Activated T-helper 1 cell treated with anti-CD3 and anti-CD28 coated beads, Interleukin-2, amount 50 U/mL, for 16 hours (primary cell): ENCODE data around the gene DDN.
A peak's percentile ranks its signal among the peaks of the same experiment; 100 is the strongest.

ENCODE experiments used
- DNase-seq, 2 donors: peaks; one replicate each; pipeline ENCODE4 v3.0.0-alpha.2; 2020; ENCODE audit warnings: low read depth in 1 of 2, low spot score in 1 of 2

DDN gene

GRCh38 chr12:48982397-48983080, 16.6 kb downstream of the DDN start:
- DNase-seq, result no peak

DNA sequence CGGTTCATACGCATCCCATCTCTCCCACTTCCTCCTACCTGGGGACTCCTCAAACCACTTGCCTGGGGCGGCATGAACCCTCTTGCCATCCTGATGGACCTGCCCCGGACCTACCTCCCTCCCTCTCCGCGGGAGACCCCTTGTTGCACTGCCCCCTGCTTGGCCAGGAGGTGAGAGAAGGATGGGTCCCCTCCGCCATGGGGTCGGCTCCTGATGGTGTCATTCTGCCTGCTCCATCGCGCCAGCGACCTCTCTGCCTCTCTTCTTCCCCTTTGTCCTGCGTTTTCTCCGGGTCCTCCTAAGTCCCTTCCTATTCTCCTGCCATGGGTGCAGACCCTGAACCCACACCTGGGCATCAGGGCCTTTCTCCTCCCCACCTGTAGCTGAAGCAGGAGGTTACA, 17.4 kb downstream of the DDN start:
- no peak for DNase-seq

DNA sequence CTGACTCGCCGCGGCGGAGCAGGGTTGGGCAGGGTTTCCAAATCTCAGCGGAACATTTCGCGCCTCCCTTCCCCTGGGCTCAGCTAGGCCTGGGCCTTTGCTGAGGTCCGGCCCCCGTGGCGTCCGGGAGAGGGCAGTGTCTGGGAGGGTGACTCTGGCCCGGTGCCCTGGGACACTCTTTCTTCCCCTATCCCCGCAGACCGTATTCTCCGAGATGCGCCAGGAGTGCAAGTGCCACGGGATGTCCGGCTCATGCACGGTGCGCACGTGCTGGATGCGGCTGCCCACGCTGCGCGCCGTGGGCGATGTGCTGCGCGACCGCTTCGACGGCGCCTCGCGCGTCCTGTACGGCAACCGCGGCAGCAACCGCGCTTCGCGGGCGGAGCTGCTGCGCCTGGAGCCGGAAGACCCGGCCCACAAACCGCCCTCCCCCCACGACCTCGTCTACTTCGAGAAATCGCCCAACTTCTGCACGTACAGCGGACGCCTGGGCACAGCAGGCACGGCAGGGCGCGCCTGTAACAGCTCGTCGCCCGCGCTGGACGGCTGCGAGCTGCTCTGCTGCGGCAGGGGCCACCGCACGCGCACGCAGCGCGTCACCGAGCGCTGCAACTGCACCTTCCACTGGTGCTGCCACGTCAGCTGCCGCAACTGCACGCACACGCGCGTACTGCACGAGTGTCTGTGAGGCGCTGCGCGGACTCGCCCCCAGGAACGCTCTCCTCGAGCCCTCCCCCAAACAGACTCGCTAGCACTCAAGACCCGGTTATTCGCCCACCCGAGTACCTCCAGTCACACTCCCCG, 18.0 kb downstream of the DDN start:
- DNase-seq, result no peak

GRCh38 chr12:48980389-48980952, 18.7 kb downstream of the DDN start:
- DNase-seq, result no peak

DNA sequence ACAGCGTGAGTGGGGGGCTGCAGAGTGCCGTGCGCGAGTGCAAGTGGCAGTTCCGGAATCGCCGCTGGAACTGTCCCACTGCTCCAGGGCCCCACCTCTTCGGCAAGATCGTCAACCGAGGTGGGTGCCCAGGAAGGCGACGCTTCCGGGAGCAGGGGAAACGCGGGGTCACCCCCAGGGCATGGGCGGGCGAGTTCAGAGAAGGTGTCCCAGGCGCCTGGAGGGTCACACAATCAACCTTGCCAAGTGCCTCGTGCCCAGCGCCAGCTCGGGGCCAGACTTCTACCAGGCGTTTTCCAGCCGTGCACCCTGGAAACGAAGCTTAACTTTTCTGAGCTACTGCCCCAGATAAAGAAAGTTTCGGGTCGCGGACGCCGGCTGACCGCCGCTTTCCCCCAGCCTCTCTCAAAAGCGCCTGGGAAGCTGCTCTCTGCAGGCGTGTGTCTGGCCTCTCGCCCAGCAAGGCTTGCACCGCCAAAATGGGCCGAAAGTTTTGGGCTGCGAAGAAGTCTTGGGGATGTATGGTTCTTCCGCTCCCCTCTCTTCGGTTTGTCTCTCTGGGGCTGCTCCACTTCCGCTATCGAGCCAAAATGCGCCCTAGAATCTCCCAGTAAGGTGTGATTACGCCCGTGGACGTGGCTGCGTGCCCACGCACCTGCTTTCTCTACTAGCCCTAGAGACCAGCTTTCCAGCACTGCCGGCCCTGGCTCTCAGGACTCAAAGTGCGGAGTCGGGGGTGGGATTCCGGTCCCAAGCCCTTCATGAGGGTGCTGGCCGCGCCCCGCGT, 19.4 kb downstream of the DDN start:
- no peak for DNase-seq

DNA sequence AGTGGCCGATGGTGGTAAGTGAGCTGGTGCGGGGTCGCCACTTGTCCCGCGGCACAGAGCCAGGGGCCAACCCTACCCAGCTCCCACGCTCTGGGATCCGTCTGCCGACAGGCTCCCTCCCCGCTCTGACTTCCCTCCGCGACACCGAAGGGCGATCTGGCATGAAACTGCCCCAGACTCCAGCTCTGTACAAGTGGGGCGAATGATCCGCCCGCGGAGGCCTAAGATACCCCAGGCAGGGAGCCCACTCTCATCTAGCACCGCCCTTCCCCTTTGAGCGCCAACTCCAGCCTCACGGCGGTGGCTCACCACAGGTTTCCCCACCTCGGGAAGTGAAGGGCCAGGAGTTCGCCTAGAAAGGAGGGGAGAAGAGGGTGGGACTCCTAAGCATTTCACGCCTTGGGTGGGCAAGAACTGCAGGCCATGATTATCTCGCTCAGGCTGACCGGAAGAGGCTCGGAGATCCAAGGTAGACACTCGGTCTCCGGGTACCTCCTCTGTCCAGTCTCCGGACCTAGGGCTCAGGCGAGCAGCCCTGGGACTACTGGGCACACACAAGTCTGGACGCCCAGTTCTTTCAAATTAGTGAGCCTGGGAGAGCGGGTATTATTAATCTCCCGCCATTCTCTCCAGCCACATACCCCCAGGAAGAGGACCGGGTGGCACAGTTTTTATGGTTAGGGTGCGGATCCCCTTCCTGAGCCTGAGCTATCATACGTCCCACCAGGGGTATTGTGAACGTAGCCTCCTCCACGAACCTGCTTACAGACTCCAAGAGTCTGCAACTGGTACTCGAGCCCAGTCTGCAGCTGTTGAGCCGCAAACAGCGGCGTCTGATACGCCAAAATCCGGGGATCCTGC, 20.2 kb downstream of the DDN start:
- DNase-seq, result no peak

DNA sequence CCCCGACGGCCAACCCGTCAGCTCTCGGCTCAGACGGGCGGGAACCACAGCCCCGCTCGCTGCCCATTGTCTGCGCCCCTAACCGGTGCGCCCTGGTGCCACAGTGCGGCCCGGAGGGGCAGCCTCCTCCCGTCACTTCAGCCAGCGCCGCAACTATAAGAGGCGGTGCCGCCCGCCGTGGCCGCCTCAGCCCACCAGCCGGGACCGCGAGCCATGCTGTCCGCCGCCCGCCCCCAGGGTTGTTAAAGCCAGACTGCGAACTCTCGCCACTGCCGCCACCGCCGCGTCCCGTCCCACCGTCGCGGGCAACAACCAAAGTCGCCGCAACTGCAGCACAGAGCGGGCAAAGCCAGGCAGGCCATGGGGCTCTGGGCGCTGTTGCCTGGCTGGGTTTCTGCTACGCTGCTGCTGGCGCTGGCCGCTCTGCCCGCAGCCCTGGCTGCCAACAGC, 20.9 kb downstream of the DDN start, which contains the start of gene WNT1:
TSS of gene WNT1 (plus strand) at position 32 of the 450 bp plus-strand sequence. CDS start at position 361, 329 bp downstream.
- DNase-seq, result no peak

GRCh38 chr12:48977290-48978281, 21.6 kb downstream of the DDN start:
- DNase-seq, result peak; percentile 69 to 76

DNA sequence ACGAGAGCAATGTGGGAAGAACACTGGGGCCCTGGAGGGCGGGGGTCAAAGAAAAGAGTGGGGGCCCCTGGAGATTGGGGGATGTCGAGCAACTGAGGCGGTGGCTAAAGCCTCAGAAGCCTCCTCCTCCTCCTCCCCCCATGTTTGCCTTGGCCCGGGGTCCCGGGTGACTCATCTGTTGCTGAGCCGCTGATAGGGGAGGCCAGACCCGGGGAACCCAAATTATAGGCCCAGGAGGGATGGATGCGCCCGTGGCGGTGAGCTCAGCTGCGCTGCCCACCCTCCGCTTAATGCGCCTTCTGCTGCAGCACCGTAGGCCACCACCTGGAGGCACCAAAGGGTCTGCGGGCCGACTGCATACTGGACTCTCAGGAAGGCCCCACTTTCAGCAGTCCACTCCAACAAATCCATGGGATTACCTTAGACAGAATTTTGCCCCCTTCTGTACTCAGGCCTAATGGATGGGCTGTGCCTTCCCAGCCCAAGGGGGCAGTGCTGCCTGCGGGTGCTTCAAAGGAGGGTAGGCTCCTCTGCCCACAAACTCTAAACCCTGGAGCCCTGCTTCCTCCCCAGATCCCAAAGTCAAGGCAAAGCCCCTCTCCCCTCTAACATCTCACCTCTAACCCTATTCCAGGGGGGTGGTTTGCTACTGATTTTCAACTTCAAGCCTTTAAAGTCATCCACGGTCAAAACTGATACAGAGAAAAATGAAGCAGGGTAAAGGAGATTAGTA, 25.1 kb downstream of the DDN start:
- no peak for DNase-seq

GRCh38 chr12:48973531-48973930, 25.6 kb downstream of the DDN start:
- no peak for DNase-seq

DNA sequence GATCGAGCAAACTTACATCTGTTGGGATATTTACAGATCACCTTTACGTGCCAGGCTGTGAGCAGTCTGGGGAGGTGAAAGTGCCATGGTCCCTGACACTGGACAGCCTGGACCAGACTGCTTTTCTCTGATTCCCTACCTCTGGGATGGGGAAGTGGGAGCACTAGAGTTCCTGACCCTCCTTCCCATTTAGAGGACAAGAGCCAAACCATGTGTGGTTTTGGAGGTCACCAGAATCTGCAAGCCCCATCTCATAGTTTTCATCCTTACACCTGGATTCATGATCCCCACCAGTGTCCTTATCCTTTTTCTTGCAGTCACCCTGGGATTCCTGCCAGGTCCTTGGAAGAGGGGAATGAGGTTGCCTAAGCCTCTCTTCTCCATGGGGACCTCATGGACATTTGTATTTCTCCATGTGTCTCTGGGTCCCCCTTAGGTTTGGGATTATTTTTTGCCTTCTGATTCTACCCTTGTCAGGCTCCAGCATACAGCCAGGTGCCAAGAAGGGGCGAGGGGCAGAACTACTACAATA, 26.2 kb downstream of the DDN start:
- no peak for DNase-seq

DNA sequence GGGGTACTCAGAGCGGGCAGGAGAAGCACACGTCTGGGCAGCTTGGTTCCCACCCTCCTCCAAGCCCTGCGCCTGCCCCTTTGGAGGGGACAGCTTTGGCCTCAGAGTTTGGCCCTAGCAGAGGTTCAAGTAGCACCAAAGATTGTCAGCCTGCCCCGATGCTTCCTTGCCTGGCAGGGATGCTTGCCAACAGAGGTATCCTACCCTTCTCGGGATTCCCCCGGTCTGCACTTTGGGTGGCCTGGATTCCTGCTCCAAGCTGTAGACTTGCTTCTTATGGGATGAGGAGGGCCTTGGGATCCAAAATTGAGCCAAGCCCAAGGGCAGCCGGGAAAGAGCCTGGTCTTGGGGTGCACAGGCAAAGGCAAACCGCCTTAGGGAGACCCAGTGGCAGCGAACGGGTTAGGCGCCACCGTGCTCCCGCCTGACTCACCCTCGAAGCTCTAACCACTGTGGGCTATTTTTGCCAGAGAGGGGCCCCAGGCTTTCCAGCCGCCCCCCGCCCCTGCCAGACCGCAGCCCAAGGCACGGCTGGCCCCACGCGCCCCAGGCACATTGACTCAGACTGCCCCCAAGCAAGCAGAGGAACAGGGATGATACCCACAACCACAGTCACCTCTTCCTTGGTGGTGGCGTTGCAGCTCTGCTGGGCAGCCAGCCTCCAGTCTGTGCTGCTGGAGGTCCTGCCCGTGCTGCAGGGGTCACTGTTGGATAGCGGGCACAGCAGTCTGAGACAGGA, 26.8 kb downstream of the DDN start:
- no peak for DNase-seq

DNA sequence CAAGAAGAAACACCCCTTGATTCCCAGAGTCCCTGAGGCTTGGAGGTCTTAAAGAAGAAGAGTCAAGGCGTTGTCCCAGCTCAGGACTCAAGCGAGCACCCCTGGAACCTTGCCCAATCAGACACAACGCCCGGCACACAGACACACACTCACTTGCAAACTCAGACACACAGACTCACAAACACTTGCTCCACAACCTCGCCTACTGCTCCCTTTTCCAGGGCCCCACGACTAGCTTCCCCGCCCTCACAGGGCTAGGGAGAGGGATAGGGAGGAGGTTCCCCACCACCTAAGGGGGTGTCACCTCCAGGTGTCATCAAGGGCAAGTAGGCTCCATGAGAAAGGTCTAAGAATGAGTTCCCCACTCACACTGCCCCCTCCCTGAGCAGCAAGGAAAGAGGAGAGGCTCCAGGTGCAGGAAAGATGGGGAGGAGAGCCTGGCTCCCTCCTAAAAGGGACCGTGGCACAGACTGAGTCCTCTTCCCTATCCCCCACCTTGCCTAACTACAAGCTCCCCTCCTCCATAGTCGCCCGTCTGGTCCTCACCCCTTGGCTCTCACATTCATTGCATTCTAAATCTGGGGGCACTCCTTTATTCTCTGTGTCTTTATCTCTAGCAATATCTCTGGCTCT, 28.4 kb downstream of the DDN start:
- DNase-seq, result no peak

- DNase-seq, result no peak
These were observed 29.1 kb downstream of the DDN start for GRCh38 chr12:48969833-48970701.

DNA sequence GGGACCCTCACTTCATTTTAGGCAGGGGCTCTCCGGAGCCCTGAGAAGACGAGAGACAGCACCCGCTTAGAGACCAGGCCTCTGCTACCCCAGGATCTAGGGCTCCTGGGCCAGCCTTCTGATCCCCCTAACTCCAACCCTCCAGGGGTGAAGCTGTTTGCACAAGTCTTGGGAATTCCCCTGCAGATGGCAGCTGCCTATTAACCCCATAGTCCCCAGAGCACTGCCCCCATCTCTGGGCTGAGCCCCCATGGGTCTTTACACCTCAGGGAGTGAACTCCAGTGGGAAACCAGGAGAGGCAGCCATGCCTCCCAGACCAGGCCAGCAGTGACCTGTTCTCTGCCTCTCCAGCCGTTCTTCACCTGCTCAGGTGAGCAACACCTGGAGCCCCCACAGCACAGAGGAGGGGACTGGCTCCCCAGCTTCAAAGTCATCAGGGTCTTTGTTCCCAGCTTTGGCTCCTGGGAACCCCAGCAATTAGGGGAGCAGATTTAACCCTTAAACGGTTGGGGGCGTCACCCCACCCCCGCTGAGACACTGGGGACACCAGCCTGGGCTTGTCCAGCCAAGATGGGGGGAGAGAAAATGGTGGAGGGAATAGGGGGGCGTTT, 29.9 kb downstream of the DDN start:
- no peak for DNase-seq

GRCh38 chr12:48968467-48968866, 30.7 kb downstream of the DDN start:
- no peak for DNase-seq
